Hematopoietic multipotent progenitor cell treated with erythropoietin and hydrocortisone succinate and interleukin-3 and kit ligand, for 15 days (in vitro differentiated cells): ENCODE measurements around the gene C3orf18.

Experiments used
- DNase-seq: peaks from one replicate; pipeline ENCODE4 v3.0.0-alpha.2; 2015; ENCODE audit warnings: low spot score

Gene C3orf18

GRCh38 chr3:50567386-50568167 is at the start of gene C3orf18:
Gene C3orf18 (minus strand): TSS chr3:50567747. CDS start chr3:50565699, 2,048 bp downstream.
- DNase-seq: peak; percentile 92

- peak; percentile 84 for DNase-seq
These were observed 49.2 kb upstream of the C3orf18 start for GRCh38 chr3:50616770-50617095.

GRCh38 chr3:50616003-50616769 is 48.6 kb upstream of the C3orf18 start:
- DNase-seq: peak; percentile 86

GRCh38 chr3:50615190-50615589 is 47.6 kb upstream of the C3orf18 start:
- no peak for DNase-seq

- no peak for DNase-seq
These were observed 45.7 kb upstream of the C3orf18 start for GRCh38 chr3:50612970-50613846.

GRCh38 chr3:50612234-50612882 is 44.8 kb upstream of the C3orf18 start:
- DNase-seq: peak; percentile 76

- peak; percentile 97 for DNase-seq
These were observed 44.1 kb upstream of the C3orf18 start, which contains the start of gene CISH for GRCh38 chr3:50611464-50612233. Gene CISH (minus strand): TSS chr3:50611774. CDS start chr3:50611650, 124 bp downstream.

GRCh38 chr3:50610992-50611463 is 43.5 kb upstream of the C3orf18 start:
- no peak for DNase-seq

- peak; percentile 84 for DNase-seq
These were observed 42.8 kb upstream of the C3orf18 start for GRCh38 chr3:50610181-50610971.

- no peak for DNase-seq
These were observed 42.2 kb upstream of the C3orf18 start for GRCh38 chr3:50609763-50610085.

- peak; percentile 32 for DNase-seq
These were observed 41.7 kb upstream of the C3orf18 start for GRCh38 chr3:50609071-50609762.

GRCh38 chr3:50608278-50608677 is 40.7 kb upstream of the C3orf18 start:
- no peak for DNase-seq

- no peak for DNase-seq
These were observed 39.9 kb upstream of the C3orf18 start for GRCh38 chr3:50607271-50608091.

- no peak for DNase-seq
These were observed 39.0 kb upstream of the C3orf18 start for GRCh38 chr3:50606596-50606995.

GRCh38 chr3:50605901-50606326 is 38.4 kb upstream of the C3orf18 start:
- DNase-seq: no peak

- DNase-seq: no peak
These were observed 37.4 kb upstream of the C3orf18 start for GRCh38 chr3:50604628-50605588.

- DNase-seq: no peak
These were observed 36.6 kb upstream of the C3orf18 start for GRCh38 chr3:50604110-50604621.
